DMS53 treated with DMSO at 0.1 percent for 48 hours (cell line): Measurements from ENCODE around the gene FSD2.
"Not testable (repeated sequence)": the region's sequence is repeated elsewhere in the genome, so short reads cannot be mapped to it uniquely, and the experiment has no call there.

Experiments used
- DNase-seq: peaks from one replicate; lab custom pipeline; 2025; ENCODE audit not compliant: unreplicated experiment; lab: John Stamatoyannopoulos, UW

FSD2 gene

DNA sequence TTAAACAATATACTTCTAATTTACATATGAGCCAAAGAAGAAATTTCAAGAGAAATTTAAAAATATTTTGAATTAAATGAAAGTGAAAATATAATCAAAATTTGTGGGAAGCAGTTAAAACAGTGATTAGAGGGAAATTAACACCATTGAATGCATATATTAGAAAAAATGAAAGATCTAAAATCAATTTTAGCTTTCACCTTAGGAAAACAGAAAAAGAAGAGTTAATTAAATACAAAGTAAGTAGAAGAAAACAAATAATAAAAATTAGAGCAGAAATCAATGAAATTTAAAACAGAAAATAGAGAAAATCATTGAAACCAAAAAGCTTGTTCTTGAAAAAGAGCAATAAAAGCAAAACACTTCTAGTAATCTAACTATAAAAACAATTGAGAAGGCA, 57.6 kb downstream of the FSD2 start:
- DNase-seq, result no peak

DNA sequence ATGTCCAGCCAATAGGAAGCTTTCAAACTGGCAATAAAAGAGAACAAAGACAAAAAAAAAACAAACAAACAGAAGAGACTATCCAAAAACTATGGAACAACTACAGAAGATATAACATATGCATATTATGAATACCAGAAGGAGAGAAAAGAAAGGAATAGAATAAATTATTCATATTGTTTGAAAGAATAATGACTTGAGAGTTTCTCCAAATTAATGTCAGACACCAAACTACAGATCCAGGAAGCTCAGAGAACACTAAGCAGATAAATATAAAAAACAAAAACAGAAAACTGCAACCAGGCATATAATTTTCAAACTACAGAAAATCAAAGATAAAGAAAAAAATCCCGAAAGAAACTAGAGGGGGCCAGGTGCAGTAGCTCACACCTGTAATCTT, 62.1 kb downstream of the FSD2 start:
- DNase-seq, result no peak

DNA sequence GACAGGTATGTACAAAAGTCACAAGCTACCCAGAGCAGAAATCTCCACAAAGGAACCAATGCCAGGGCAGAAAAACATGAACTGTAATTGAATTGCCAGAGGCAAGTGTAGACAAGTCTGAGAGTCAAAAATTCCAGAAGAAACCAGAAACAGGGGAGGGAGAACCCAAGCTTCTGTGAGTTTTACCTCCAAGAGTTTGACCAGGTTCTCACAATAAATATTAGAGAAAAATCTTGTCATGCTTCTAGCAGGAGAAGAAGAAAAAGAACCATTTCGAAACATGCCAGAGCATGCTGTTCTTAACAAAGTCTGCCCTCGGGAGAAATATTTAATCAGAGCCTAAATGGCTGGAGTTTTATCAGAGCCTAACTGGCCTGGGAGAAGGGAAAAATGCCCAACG, 63.7 kb downstream of the FSD2 start:
- no peak for DNase-seq

DNA sequence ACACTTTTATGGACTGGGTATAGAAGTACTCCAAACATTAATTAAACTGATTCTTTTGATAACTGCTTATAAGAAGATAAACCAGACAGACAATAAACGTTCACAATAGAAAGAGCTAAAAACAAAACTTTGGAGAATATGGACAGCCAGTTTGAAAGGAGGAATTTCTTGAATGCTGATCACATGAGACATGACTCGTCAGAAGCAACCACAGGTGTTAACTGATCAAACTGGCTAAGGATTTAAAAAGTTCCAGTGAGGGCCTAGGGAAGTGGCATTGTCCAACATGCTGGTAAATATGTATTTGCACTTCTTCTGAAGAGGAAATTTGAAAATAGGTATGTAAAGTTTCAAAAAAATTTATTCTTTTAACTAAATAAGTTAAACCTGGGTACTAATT, 66.8 kb downstream of the FSD2 start:
- no peak for DNase-seq

DNA sequence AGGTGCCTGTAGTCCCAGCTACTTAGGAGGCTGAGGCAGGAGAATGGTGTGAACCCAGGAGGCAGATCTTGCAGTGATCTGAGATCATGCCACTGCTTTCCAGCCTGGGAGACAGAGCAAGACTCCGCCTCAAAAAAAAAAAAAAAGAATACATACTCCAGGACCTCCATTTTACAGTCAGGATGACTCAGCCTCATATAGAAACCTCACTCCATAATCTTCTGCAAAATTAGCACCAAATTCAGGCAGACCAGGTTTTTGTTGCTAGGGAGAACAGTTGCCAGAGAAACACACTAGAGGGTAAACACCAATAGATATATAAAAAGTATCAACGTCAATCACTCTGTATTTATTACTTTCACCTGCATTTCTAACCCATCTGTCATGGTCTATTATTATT, 67.9 kb downstream of the FSD2 start:
- DNase-seq, result no peak

DNA sequence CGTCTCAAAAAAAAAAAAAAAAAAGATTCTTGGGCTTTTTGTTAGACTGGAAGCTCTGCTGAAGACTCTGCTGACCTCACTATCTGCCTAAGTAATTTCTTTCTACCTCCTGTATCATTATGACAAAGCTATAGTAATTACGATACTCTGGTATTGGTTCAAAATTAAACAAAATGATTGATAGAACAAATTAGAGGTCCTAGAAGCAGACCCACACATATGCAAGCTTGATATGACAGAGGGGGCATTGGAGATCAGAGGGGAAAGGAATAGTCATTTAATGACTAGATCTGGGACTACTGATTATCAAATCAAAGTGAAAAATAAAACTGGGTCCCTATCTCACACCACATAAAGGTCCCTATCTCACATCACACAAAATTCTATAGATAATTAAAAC, 74.3 kb downstream of the FSD2 start:
- no peak for DNase-seq

DNA sequence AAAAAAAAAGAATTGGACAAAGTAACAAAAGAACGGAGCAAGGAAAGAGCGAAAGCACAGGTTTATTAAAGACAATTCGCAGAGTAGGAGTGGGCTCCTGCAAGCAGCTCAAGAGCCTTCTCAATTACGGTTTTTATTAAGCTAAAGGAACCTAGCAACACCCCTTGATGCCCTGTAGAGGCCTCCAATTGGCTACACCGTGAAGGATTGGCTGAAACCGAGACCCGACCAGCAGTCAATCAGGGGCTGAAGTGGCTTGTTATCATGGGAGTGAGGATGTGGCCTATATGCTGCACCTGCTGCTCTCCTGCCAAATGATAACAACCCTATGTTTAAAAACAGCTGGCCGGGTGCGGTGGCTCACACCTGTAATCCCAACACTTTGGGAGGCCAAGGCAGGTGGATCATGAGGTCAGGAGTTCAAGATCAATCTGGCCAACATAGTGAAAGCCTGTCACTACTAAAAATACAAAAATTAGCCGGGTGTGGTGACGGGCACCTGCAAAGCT, 75.8 kb downstream of the FSD2 start:
- no peak for DNase-seq

DNA sequence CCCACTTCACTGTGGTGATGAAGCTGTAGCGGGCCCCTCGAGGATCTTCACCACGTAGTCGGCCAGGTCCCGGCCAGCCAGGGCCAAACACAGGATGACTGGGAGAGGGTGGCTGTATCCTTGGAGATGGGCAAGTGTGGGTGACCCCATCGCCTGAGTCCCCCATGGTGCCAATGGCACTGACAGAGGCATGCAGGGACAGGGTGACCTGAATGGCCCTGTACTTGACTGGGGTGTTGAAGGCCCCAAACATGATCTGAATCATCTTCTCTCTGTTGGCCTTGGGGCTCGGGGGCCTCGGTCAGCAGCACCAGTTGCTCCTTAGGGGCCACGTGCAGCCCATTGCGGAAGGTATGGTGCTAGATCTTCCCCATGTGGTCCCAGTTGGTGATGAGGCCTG, 79.1 kb downstream of the FSD2 start:
- DNase-seq, result no peak

DNA sequence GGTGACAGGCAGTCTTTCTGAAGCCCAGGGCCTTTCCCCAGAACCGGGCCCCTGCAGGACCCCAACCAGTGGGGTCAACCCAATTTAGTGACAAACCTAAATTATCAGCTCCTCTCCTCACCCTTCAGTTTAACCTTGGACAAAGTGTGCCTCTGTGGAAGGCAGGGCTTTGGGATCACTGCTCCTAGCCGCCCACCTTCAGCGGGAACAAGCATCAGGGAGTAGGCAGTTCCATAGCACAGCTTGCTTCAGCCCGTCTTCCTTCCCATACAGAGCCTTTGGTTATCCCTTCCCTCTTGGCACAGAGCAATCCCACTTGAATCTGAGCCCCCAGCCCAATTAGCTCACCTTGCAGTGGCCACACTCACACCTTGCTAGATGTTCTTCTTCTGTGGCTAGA, 90.9 kb downstream of the FSD2 start:
- no peak for DNase-seq

DNA sequence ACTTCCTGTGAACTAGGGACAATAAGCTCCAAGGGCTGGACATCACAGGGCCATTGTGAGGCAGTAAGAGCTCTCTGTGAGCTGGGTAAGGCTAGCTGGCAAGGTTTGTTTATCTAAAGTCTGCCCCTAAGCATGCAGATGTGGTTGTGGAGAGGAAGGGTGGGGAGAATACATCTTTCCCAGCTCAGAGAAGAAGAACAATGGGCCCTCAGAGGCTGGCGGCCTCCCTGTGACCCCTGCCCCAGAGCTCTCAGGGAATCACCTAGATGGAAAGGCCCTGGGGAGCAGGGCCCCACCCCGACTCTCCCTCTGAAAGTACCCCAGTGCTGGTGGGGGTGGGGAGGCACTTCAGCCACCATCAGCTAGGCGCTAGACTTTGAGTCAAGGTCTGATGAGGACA, 91.9 kb downstream of the FSD2 start:
- no peak for DNase-seq

DNA sequence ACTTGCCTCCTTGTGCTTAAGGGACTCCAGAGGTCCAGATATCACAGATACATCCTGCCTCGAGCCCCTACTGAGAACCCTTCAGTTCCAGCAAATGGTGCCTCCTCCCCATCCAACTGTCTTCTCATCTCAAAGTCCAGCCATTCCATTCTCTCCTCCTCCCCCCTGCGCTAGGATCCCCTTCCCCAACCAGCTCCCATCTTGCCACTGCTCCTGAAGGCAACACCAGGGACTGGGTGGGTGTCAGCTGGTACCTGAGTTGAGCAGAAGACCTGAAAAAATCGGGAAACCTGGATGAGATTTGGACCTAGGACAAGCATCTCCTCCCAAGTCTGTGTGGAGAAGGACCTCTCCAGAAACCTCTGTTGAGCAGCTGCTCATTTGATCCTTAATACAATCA, 93.8 kb downstream of the FSD2 start:
- DNase-seq, result no peak

DNA sequence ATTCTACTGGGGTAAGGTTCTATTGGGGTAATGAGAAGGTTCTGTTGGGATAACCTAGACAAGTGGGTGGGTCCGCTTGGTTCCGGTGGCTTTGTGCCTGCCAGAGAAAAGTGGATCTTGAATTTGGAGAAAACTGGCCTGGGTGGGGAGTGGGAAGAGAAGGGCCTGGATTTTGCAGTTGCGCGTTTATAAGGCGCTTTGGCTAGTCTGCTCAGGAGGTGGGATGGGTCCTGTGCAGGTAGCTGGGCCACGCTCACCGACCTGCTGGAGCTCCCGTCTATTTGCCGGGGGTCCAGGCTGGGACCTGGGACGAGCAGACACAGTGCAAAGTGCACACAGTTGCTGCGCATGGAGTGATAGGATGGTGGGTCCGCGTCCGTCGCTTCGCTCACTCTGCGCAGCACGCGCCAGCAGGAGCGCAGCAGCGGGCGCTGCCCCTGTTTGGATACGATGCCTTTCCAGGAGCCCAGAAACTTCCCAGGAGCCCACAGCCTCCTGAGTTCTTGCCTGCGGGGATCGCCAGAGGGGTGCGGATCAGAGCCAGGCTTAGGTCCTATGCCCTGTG, 94.9 kb downstream of the FSD2 start:
- no peak for DNase-seq

DNA sequence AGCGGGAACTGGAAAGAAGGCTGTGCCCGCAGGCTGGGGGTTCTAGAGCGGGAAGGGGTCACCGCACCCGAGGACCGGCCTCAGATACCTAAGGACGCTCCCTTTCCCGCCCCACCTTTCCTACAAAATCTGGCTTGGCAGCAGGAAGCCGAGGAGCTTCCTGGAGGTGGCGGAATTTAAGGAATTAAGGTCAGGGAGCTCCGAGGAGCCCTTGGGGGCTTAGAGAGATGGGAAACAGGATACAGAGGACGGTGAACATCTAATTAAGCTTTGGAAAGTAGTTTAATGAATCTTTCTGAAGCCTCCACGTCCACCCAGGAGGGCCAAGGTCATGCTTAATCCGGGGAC, 95.7 kb downstream of the FSD2 start:
- DNase-seq, result no peak

DNA sequence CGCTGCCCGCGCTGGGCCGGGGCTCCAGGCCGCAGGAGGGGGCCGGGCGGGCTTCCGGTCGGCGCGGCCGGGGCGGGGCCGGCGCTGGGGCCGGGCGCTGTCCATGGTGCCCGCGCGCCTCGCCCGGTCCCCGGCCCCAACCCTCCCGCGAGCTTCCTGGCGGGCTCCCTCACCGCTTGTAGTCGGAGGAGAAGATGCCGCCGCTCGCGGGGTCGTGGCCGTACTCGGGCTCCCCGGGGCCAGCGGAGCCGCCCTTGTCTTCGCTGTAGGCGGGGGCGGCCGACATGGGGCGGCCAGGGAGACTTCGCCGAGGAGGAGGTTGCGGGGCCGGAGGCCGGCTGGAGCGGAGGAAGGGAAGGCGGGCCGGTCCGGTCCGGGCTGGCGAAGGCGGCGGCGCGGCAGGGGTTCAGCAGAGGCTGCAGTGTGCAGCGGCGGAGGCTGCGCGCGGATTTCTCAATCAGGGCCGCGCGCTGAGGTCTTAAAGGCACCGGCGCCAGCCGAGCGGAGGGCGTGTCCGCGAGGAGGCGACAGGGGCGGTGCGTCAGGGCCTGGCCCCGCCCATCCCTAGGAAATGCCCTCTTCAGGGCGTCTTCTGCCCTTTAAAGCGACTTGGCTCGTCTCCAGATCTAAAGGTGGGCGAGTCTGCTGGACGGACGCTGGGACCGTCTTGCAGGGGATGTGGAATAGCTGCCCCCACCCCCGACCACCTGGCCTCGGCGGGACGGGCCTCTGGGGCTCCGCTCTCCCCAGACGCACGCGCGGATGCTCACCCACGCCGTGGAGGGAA, 96.3 kb downstream of the FSD2 start, which contains the start of gene AP3B2:
AP3B2 (minus strand) TSS at position 455 of the 787 bp plus-strand sequence; CDS start at position 286, 169 bp downstream.
- peak; percentile 25 for DNase-seq

DNA sequence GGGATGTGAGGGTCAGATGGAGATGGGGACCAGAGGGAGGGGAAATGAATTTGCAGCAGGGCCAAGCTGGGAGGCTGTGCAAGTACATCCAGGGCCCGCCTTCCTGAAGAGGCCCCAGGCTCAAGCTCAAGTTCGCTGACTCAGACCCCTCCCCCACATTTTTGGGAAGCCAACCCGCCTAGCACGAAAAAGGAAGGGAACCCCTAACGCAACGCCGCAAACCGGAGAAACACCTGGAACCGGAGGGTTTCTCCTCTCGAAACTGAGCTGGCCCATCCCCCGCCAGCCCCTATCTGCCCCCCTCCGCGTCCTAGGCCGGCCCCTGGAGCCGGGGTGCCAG, 96.8 kb downstream of the FSD2 start:
- DNase-seq, result no peak

DNA sequence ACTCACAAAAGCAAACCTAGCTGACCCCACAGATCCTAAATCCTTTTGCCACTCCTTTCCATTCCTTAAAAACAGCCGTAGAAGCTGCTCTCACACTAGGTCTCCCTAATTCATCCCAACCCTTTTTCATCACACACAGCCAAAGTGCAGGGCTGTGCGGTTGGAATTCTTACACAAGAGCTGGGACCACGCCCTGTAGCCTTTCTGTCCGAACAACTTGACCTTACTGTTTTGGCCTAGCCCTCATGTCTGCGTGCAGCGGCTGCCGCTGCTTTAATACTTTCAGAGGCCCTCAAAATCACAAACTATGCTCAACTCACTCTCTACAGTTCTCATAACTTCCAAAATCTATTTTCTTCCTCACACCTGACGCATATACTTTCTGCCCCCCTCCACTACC, 100.0 kb downstream of the FSD2 start:
- DNase-seq, result not testable (repeated sequence)
